GM12875 (cell line): ENCODE measurements around the gene SH3TC1.

ENCODE experiments used
- H3K4me3 ChIP-seq: one replicate; pipeline ENCODE4 v1.5.1; 2011; ENCODE audit warnings: low read depth, low read length, control low read depth
- TF ChIP-seq, protein P1 (sequence below): IDR thresholded peaks from 2 replicates; pipeline ENCODE4 v1.5.1; 2011; ENCODE audit warnings: low read depth, mild to moderate bottlenecking, control low read depth, inconsistent platforms, low read length, moderate library complexity, borderline replicate concordance; ENCODE audit not compliant: insufficient read depth

Gene SH3TC1

GRCh38 chr4:8188085-8188484, 11.0 kb upstream of the SH3TC1 start:
- no peak overlapping the region for H3K4me3 ChIP-seq
- TF ChIP-seq, protein P1, sequence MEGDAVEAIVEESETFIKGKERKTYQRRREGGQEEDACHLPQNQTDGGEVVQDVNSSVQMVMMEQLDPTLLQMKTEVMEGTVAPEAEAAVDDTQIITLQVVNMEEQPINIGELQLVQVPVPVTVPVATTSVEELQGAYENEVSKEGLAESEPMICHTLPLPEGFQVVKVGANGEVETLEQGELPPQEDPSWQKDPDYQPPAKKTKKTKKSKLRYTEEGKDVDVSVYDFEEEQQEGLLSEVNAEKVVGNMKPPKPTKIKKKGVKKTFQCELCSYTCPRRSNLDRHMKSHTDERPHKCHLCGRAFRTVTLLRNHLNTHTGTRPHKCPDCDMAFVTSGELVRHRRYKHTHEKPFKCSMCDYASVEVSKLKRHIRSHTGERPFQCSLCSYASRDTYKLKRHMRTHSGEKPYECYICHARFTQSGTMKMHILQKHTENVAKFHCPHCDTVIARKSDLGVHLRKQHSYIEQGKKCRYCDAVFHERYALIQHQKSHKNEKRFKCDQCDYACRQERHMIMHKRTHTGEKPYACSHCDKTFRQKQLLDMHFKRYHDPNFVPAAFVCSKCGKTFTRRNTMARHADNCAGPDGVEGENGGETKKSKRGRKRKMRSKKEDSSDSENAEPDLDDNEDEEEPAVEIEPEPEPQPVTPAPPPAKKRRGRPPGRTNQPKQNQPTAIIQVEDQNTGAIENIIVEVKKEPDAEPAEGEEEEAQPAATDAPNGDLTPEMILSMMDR, result no peak

DNA sequence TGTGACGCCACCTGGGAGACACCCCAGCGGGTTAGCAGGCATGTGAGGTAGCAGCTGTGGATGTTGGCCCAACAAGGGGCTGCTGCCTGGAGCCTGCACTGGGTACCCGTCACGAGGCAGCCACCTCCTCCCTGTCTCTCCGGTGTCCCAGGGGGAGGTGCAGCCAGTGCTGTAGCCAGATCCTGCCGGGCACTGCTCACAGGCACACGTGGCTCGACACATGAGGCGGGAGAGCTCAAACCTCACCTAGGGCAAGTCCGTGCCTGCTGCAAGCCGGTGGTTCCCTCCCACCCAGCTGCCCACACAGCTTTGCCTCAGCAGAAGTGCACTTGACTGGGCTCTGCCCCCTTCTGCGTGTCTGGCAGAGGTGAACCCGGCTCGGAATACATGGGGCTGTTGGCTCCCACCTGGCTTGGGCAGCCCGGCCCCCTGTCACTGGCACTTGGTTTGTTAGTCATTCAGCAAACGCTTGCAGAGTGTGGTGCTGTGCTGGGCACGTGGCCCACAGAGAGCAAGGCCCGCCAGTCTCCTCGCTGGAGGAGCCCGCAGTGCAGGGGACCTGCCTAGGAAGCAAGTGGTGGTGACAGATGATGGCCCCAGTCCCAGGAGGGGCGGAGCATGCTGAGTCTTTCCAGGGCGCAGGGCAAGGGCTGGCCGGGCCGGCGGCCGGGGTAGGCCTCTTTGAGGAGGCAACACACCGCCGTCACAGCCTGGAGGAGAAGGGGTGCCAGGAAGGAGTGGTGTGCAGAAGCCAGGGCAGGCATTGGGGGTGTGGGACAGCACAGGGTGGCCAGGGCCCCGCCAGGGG, 10.1 kb upstream of the SH3TC1 start:
- TF ChIP-seq, protein P1, result no peak
- H3K4me3 ChIP-seq, result no peak overlapping the region

GRCh38 chr4:8189551-8190466, 9.3 kb upstream of the SH3TC1 start:
- TF ChIP-seq, protein P1, result no peak
- no peak overlapping the region for H3K4me3 ChIP-seq

GRCh38 chr4:8191136-8191747, 7.8 kb upstream of the SH3TC1 start:
- TF ChIP-seq, protein P1, result no peak
- no peak overlapping the region for H3K4me3 ChIP-seq

DNA sequence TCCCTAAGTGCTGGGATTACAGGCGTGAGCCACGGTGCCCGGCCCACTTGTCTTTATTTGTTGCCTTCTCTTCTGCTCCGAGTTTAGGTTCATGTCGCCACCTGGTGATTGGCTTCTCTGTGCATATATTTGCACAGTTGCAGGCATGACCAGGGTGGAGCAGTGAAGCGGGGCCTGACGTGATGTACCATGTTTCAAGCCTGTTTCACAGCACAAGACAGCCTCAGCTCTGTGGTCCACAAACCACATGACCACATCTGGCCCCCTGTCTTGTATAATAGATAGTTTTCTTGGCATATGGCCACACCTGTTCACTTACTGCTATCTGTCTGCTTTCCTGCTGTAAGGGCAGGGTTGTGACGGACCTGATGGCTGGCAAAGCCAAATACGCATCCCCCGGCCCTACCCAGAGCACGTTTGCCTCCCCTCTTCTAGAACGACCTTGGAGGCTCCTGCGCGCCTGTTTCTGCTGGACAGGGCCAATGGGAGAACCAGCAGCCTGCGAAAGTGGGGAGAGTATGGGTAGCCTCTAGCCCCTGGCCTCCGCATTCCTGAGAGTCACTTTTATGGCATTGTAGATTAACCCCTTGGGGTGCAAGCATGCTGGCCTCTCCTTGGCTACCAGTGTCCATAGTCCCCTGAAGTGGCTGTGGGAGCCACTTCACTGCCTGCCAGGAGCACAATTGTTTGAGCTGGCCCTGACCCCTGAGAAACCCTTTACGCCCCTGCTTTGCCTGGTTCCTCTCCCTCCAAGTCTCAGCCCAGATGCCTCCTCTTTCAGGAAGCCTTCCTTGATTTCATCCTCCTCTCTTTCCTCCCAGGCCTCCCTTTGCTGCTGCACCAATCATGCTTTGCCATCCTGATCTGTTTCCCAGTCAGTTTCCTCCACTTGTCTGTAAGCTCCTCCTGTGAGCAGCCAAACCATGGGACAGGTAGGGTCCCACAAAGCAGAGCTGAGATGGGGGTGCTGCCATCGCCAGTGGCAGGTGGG, 6.0 kb upstream of the SH3TC1 start:
- no peak overlapping the region for H3K4me3 ChIP-seq
- TF ChIP-seq, protein P1, result peak; percentile 39; the same call in 1 of the 2 replicates

DNA sequence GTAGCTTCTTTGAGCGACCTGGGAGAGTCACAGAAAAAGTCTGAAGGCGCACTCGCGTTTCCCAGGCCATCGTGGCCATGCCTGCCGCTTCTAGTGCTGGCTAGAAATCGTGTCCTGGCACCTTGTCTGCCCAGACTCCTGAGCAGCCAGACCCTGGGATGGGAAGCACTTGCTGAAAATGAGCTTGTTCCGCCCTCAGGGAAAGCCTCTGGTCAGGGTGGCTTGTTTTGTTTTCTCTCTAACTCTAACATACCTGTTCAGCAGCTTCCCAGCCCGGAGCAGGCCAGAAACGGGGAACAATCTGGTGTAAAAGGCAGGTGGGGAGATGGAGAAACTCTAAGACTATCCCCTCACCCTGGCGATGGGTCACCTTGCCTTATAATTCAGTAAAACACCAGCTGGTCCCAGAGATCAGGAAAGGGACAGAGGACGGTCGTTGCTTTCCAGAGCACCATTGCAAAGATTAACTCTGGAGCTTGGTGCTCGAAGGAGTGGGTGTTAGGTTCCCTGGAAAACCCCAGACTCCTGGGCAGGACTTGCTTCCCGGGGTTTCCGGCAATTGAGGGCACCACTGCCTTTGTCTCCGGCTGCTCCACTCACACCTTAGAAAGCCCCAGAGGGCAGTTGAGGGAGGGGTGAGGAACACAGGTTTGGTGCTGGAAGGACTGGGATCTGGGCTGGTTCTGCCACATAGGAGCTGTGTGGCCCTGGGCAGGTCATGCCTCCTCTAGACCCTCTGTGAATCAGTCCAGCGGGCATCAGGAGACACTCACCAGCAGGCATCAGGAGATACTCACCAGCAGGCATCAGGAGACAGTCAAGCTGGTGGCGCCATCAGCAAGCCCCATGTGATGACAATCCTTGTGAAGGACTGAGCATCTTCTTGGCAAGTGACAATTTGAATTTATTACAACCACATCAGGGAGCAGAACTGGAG, 4.5 kb upstream of the SH3TC1 start:
- no peak overlapping the region for H3K4me3 ChIP-seq
- TF ChIP-seq, protein P1, result no peak
